D341Med (cell line): ENCODE results near the gene TLDC2.
"Not testable (repeated sequence)": the region's sequence is repeated elsewhere in the genome, so short reads cannot be mapped to it uniquely, and the experiment has no call there.

Experiments
- DNase-seq: peaks from one replicate; pipeline ENCODE4 v3.0.0; 2012; ENCODE audit warnings: low spot score

Gene TLDC2

DNA sequence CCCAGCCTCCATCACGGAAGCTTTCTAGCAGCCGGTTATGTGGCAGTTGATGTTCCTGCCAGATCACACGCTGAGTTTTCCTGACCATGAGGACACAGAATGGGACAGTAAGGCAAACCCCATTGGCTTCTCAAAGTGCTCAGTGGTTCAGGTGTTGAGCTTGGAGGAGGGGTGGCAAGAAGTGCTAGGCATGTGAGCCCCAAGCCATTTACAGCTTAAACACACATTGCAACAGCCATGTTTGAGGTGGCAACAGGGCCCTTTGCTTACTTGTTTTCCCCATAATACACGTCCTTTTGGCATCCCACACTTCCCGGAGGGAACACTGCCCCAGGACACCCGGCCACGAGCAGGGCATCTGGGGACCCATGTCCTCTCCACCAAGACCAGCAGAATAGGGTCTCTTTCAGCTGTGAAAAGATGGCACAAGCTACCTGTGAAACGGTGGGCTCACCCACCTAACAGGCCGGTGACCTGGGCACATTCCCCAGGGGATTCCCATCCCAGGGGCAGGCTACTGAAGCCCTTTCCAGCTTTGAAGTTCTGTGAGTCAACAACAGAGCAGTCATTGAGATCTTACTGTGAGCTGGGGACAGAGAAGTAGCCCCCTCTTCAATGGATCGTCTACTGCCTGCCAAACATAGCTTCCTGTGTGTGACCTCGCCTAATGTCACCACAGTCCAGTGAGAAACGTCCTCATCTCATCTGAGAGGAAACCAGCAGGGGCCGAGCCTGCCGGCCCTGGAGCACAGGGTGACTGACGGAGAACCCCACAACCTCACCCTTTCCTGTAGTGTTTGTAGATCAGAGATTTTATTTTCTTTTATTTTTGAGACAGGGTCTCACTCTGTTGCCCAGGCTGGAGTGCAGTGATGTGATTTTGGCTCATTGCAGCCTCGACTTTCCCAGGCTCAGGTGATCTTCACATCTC is 4.0 kb upstream of the TLDC2 start:
- DNase-seq, result no peak

DNA sequence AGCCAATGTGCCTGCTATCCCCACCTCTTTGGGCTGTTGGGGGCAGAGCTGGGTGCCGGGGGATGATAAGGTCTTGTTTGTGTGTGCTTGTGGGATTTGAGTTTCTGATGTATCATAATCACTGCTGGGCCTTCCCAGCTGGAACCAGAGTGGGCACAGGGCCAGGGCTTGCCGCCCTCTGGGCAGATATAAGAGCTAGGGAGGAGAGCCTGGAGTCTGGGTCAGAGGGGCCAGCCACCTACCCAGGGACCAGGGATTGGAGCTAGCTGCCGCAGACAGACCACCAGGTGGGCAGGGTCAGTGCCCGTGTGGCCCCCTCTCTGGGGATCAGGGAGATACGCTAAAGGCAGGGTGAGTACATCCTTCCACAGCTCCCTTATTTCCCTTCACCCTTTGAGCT is 3.1 kb upstream of the TLDC2 start:
- no peak for DNase-seq

DNA sequence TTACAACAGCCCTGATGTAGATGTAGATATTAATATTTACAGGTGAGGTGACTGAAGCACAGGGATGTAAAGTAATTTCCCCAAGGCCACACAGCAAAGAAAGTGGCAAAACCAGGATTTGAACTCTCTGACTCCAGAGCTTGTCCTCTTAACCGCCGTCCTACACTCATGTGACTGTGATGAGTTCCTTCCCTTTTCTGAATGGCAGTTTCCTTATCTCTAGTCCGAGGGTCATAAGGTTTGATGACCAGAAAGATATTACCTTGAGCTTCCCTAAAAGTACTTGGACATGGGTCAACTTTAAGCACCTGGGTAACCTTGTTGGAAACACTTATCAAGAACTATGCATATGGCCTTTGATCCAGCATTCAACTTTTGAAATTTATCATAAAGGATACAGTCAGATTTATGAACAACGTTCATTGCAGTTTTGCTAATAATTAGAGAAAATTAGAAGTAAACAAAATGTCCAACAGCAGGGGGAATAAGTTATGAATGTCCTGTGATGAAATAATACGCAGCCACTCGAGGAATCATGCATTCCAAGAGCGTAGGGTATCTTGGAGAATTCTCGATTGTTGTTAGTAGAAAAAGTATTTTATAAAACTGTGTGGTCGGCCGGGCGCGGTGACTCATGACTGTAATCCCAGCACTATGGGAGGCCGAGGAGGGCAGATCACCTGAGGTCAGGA is 2.3 kb upstream of the TLDC2 start:
- DNase-seq, result no peak

DNA sequence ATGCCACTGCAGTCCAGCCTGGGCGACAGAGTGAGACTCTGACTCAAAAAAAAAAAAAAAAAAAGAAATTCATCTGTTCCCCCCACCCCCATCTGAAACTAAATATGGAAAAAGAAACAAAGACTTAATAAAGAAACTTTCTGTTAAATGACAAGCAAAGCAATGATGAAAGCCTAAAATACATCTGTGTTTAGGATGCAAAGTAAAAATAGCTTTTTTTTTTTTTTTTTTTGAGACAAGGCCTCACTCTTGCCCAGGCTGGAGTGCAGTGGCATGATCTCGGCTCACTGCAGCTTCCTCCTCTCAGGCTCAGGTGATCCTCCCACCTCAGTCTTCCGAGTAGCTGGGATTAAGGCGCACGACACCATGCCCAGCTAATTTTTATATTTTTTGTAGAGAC is 845 bp upstream of the TLDC2 start:
- DNase-seq, result not testable (repeated sequence)

DNA sequence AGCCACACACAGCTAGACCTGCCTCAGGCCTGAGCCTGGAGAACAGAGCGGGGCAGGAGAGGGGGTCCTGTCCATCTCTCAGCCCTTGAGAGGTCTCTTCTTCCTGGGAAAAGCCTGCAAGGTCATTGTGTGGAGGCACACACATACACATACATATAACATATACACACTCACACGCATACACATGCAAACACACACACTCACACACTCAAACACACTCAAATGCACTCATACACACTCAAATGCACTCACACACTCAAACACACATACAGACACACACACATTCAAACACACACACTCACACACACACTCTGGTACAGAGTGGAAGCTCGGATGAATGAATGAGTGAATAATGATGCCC is 515 bp downstream of the TLDC2 start:
- DNase-seq, result no peak

DNA sequence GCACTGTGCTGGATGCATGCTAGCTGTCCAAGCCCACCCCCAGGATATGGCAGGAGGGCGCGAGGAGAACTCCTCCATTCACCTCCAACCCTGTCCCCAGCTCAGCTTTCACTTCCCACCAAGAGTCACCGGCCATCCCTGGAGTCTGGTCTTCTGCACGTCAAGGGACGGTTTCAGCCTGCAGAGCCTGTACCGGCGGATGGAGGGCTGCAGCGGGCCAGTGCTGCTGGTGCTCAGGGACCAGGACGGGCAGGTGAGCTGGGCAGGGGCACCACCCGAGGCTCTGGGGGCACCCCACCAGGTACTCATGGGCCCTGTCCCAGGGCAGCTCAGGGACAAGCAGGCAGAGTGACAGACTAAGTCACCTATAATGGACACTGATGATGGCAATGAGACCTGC is 3.0 kb downstream of the TLDC2 start:
- no peak for DNase-seq

DNA sequence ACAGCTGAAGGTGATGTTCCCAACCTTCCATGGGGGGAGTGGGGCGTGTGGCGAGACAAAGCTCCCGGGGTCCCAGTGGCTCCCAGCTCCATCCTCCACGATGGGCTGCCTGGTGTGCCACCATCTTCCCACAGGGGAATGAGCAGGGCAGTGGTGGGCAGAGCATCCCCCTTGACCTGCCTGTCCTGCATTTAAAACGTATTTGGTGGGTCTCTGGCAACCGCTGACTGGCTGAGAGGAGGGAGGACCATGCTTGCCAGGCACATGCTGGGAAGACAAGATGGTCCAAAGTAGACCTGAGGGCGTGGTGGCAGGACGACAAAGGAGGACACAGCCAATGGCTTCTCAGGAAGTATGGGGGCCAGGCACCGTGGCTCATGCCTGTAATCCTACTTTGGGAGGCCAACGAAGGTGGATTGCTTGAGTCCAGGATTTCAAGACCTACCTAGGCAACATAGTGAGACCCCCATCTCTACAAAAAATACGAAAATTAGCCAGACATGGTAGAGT is 4.9 kb downstream of the TLDC2 start:
- no peak for DNase-seq

DNA sequence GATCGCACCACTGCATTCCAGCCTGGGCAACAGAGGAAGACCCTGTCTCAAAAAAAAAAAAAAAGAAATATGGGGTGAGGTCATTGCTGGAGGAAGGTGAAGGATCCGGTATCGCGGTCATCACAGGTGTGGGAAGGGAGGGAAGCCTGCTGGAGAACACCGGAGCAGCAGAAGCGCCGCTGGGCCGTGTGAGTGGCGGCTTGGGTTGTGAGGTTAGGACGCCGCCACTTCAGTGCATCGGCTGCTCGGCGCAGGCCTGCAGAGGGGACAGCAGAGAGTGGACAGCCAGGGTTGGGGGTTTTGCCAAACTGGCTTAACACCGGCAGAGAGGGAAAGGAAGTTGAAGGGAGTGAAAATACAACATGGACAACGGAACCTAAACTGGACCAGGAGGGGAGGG is 5.4 kb downstream of the TLDC2 start:
- DNase-seq, result no peak

DNA sequence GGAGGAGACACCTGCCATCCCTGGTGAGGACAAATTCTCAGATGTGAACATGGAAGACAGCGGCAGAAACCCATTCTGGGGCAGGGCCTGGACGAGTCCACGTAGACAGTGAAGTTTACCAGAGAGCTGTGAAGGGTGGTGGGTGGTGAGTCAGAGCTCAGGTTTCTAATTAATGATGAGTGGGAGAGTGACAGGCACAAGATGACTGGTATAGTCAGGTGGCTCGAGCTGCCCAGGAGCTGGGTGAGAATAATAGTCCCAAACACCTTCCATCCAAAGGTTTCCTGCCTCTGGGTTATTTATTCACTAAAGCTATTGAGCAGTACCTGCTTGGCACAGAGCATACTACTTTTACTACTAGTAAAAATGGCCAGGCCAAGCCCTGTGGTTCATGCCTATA is 6.0 kb downstream of the TLDC2 start:
- no peak for DNase-seq

DNA sequence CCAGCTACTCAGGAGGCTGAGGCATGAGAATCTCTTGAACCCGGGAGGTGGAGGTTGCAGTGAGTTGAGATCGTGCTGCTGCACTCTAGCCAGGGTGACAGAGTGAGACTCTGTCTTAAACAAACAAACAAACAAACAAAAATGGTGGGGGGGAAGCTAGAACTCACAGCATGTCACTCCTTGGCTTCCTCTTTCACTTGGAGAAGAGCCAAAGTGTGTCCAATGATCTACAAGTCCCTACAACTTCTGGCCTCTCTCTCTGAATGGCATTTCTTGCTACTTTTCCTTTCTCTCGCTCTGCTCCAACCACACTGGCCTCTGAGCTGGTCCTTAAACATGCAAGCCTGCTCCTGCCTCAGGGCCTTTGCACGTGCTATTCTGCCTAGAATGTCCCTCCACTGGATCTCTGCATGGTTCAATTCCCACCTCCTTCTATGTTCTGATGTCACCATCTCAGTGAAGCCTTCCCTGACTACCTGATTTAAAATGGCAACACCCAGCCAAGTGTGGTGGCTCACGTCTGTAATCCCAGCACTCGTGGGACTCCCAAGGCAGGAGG is 8.1 kb downstream of the TLDC2 start:
- DNase-seq, result no peak

DNA sequence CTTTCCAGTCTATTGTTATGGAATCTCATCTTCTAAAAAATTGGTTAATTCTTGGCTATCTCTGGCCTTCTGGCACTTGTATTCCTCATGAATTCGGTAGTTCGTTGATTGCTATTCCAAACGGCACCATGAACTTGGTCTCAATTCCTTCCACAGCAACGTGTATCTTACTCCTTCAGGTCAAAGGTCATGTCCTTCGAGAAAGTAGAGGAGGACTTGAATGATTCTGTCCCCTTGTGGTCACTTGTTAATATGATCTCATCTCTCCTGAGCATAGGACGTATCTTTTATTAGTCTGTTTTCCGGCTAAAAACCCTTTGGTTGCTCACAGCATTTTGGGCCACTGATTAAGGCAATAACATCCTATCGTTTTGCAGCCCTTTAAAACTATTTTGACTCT is 9.4 kb downstream of the TLDC2 start:
- no peak for DNase-seq

DNA sequence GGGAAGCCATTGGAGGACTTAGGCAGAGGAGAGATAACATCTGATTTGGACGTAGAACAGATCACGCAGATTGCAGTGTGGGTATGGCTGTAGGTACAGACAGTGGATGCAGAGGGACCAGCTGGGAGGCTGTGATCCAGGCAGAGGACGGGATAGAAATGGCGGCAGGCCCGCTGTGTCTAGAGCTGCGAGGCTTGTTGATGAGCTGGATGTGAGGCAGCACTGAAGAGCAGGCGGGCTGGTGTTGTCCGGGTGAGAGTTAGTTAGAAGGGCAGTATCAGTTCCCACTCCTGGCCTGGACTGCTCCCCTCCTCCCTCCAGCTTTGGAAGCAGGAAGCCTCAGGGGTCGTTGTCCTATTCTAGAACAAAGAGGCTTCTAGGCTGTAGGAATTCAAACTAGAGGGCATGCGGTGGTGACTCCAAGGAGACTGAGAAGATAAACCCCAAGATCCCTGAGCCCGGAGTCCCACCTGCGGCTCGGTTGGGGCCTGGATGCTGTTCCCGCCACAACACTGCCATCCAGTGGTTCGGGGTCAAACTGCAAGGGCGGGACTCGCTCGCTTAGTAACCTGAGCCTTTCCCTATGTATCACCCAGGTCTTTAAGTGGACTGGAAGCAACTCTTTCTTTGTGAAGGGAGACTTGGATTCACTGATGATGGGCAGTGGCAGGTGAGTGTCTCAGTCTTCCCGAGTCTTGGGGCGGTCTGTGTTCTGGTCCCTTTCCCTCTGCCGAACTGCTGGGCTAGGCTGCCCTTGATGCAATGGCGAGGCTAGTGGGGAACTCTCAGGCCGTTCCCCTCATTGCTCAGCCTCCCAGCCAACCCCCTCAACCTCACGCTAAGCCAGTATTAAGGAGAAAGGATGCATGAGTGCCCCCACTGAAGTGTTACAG is 11.2 kb downstream of the TLDC2 start:
- peak; percentile 94 for DNase-seq

DNA sequence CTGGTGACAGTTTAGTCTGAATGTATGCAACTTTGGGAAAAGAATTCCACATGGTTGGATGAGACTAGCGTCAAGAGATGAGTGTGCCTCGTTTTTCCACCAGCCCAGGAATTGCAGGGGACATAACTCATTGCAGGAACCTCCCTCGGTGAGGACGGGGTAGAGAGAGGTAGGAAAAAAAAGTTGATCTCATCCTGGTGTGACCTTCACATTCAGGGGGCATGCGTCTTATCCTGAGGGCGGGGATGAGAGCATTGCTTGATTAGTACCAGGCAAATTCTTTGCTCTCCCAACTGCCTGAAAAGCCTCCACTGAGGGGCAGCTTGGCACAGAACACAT is 11.8 kb downstream of the TLDC2 start:
- DNase-seq, result no peak

DNA sequence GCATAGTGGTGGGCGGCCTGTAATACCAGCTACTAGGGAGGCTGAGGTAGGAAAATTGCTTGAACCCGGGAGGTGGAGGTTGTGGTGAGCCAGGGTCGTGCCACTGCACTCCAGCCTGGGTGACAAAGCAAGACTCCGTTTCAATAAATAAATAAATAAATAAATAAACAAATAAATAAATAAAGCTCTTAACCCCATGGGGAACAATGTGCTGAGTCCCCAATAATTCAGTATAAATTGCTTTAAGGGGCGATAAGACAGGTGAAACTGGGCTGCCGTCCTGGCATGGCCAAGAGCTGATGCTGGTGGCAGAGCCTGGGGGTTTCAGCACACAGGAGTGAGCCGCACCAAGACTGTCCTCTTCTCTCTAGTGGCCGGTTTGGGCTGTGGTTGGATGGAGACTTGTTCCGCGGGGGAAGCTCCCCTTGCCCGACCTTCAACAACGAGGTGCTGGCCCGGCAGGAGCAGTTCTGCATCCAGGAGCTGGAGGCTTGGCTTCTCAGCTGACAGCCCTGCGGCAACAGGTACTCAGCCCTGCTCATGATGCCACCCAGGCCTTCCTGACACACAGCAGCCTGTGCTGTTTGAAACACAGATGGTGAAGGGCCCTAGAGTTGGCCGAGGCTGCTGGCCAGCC is 13.1 kb downstream of the TLDC2 start:
- DNase-seq, result no peak

DNA sequence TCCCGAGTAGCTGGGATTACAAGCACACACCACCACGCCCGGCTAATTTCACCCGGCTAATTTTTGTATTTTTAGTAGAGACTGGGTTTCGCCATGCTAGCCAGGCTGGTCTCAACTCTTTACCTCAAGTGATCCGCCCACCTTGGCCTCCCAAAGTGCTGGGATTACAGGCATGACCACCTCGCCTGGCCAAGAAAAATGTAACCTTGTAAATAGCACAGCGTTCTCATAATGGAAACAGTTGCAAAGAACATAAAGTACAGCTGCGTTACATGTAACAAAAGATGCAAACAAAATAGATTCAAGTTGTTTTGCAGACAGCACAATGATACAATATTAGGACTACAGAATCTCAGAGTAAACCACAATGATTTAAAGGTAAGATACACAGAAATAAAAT is 14.6 kb downstream of the TLDC2 start:
- no peak for DNase-seq

DNA sequence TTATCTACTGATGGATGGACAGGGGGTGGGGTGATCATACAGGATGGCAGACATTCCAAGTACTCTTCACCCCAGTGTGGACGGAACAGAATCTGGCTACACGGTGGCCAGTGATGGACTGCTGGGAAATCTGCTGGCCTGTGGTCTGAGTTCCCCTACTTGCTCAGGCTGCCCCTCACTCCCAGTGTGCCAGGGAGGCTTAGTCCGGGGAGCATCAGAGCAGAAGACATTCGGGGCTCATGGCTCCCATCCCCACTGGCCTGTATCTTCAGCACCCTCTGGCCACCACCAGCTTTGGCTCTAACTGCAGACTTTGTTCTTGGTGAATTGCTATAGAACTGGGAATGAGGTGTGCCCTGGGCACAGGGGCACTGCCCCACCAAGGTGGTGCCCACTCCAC is 15.3 kb downstream of the TLDC2 start:
- no peak for DNase-seq

DNA sequence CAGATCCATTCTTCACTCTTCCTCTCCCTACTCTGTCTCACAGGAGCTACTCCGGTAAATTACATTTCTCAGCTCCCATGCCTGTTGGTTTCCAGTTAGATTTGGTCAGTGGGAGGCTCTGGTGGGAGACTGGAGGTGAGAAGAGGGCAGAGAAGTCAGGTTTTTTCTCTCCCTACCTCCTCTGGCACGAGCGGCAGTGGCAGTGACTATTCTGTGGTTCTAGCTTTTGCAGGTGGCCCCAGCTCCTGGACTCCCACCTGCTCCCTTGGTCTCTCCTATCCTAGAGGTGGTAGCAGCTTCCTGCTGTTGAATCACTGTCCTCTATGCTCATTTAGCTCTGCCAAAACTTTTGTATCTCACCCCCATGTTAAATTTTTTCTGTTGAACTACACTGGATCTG is 17.9 kb downstream of the TLDC2 start:
- no peak for DNase-seq

DNA sequence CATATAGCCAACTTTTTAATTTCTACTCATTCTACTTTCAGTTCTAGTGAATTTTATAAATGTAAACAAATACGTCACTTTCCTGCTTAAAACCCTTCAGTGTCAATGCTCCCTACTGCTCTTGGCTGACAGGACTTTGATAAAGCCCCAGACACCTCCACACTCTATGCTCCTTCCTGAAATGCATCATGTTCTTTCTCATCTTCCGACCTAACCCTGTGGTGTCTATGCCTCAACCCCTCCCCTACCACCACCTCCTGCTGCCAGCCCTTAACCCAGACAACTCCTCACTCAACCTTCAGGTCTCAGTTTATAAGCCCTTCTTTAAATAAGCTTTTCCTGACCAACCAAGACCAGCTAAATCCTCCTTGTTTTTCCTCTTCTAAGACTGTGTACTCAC is 19.1 kb downstream of the TLDC2 start:
- no peak for DNase-seq

DNA sequence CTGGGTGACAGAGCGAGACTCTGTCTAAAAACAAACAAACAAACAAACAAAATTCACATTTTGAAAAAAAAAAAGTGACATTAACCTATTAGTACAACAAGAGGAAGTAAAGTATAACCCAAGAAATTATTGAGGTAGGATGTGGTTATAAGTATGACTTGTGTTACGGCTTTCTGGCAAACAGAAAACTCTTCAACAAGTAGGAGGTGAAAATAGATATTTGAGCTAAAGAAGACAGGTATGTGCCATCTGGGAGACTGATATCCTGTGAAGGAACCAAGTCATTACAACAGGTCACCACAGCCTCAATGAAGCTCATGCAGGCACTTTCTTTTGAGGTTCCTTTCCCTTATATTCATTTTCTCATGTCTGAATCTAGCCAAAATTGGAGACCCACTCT is 28.8 kb downstream of the TLDC2 start:
- no peak for DNase-seq

DNA sequence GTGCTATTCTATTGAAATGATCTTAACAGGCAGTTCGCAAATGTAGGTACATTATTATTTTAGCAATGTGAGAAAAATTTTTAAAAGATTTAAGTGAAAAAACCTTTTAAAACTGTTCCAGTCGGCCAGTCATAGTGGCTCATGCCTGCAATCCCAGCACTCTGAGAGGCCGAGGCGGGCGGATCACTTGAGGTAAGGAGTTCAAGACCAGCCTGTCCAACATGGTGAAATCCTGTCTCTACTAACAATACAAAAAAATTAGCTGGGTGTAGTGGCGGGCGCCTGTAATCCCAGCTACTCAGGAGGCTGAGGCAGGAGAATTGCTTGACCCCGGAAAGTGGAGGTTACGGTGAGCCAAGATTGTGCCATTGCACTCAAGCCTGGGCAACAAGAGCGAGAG is 29.6 kb downstream of the TLDC2 start:
- not testable (repeated sequence) for DNase-seq

DNA sequence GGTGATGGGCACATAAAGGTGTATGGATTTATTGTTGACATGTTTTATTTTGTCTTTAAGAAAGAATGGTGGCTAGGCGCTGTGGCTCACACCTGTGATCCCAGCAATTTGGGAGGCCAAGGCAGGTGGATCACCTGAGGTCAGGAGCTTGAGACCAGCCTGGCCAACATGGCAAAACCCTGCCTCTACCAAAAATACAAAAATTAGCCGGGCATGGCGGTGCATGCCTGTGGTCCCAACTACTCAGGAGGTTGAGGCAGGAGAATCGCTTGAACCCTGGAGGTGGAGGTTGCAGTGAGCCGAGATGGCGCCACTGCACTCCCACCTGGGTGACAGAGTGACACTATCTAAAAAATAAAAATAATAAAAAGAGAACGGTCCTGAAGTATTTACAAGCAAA is 30.1 kb downstream of the TLDC2 start:
- not testable (repeated sequence) for DNase-seq

DNA sequence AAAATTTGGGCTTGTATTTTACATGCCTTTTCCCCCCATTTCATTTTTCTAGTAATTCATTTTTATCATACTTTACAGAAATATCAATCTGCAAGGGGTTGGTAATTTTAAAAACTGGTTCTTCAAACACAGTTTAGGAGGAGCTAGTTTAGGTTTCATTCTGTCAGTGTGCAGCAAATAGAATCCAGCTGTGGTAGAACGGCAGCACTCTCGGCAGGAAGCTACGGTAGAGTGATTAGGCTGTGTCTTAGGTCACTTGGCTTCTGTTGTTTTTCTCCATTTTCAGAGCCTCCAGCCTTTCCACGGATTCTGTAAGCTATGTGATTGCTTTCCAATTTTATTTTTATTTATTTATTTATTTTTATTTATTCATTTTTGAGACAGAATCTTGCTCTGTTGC is 32.7 kb downstream of the TLDC2 start:
- no peak for DNase-seq
